OCI-LY3 (cell line): ENCODE measurements around the gene ADAP1.

Experiments
- H2AFZ ChIP-seq: fragments of 200-600, 300-600 bp; shearing (Covaris generic); 2 replicates; pipeline ENCODE4 v1.6.0; 2014; ENCODE audit warnings: antibody characterized with exemption, low read depth, low read length
- H3K27ac ChIP-seq: fragments of 200-600, 300-600 bp; sonication (generic); 2 replicates; pipeline ENCODE4 v1.5.1; 2014; ENCODE audit warnings: mild to moderate bottlenecking, low read length, moderate library complexity, mixed read lengths
- H3K27me3 ChIP-seq: fragments of 200-600, 300-600 bp; sonication (generic); 2 replicates; pipeline ENCODE4 v1.6.1; 2014; ENCODE audit warnings: low read depth, low read length, mixed read lengths
- H3K36me3 ChIP-seq: fragments of 200-600, 300-600 bp; sonication (generic); replicated peaks from 2 replicates; pipeline ENCODE3; 2014; ENCODE audit warnings: low read depth, low read length, mixed read lengths
- H3K4me1 ChIP-seq: fragments of 300-600, 200-600 bp; sonication (generic); 2 replicates; pipeline ENCODE4 v1.6.1; 2014; ENCODE audit warnings: low read length, mixed read lengths
- H3K4me2 ChIP-seq: fragments of 200-600, 300-600 bp; sonication (generic); 2 replicates; pipeline ENCODE4 v1.6.1; 2014; ENCODE audit warnings: low read length, mixed read lengths
- H3K4me3 ChIP-seq: fragments of 300-600, 200-600 bp; sonication (generic); 2 replicates; pipeline ENCODE4 v1.5.1; 2014; ENCODE audit warnings: antibody characterized with exemption, mild to moderate bottlenecking, low read length, moderate library complexity
- H3K79me2 ChIP-seq: fragments of 300-600, 200-600 bp; shearing (Covaris generic); 2 replicates; pipeline ENCODE4 v1.6.1; 2014; ENCODE audit warnings: mild to moderate bottlenecking, low read length, mixed read lengths
- H3K9ac ChIP-seq: fragments of 300-600, 200-600 bp; shearing (Covaris generic); 2 replicates; pipeline ENCODE4 v1.6.0; 2014; ENCODE audit warnings: mild to moderate bottlenecking, low read length, moderate library complexity
- H3K9me3 ChIP-seq: fragments of 200-600, 300-600 bp; shearing (Covaris generic); 2 replicates; pipeline ENCODE4 v1.6.1; 2014; ENCODE audit warnings: low read length, mixed read lengths; ENCODE audit not compliant: insufficient read depth
- H4K20me1 ChIP-seq: fragments of 200-600, 300-600 bp; sonication (generic); 2 replicates; pipeline ENCODE4 v1.6.1; 2016; ENCODE audit warnings: low read length, mixed read lengths; ENCODE audit not compliant: insufficient read depth
- EZH2phosphoT487 ChIP-seq: fragments of 200-600 bp; shearing (Covaris generic); IDR thresholded peaks from 2 replicates; pipeline ENCODE4 v1.6.1; 2018; ENCODE audit warnings: antibody characterized with exemption, mixed run types, low read depth
- TF ChIP-seq, protein P1 (sequence below): fragments of 200-600, 300-600 bp; sonication (generic); IDR thresholded peaks from 2 replicates; pipeline ENCODE4 v1.5.1; 2014; ENCODE audit warnings: antibody characterized with exemption, low read length, low read depth

Gene ADAP1

DNA sequence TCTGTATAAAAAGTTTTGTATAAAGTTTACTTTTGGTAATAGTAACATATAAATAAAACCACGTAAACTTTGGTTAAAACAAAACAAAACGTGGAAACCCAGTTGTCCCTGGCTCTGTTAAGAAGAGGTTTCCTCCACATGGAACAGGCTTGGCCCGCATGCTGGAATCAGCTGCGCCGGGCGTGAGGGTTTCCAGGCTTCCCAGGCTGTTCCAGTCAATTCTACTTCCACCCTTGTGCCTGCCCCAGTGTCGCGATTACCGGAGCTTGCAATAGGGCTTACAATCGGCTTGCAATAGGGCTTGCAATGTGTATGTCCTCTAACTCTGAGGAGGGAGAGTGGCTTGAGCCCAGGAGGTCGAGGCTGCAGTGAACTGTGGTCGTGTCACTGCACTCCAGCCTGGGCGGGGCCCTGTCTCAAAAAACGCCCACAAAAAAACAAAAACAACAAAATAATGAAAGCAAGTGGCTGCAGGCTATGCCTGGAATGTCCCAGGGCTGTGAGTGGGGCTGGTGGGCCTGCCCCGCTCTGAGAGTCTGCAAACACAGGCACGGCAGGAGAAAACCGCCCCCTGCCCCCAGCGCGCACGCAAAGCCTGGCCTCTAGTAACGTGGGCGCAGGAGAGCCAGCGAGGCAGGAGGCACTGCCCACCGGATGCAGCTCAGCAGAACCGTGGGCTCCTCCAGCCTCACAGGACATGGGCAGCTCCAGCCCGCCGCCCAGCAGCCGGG, 44.8 kb upstream of the ADAP1 start:
- Histone ChIP-seq H2AFZ (no peak overlapping the region), H3K27me3 (no peaks in the 10 kb centered on the region), H4K20me1 (no peaks in the 10 kb centered on the region), H3K36me3 (no peaks in the 10 kb centered on the region), H3K27ac (no peak overlapping the region), H3K9me3 (no peaks in the 10 kb centered on the region), H3K4me2 (no peak overlapping the region), H3K4me3 (no peak overlapping the region), H3K4me1 (peaks cover 9% of the 10 kb centered on the region), H3K79me2 (no peaks in the 10 kb centered on the region), H3K9ac (no peak overlapping the region)
- no peak for TF ChIP-seq EZH2phosphoT487
- TF ChIP-seq, protein P1, sequence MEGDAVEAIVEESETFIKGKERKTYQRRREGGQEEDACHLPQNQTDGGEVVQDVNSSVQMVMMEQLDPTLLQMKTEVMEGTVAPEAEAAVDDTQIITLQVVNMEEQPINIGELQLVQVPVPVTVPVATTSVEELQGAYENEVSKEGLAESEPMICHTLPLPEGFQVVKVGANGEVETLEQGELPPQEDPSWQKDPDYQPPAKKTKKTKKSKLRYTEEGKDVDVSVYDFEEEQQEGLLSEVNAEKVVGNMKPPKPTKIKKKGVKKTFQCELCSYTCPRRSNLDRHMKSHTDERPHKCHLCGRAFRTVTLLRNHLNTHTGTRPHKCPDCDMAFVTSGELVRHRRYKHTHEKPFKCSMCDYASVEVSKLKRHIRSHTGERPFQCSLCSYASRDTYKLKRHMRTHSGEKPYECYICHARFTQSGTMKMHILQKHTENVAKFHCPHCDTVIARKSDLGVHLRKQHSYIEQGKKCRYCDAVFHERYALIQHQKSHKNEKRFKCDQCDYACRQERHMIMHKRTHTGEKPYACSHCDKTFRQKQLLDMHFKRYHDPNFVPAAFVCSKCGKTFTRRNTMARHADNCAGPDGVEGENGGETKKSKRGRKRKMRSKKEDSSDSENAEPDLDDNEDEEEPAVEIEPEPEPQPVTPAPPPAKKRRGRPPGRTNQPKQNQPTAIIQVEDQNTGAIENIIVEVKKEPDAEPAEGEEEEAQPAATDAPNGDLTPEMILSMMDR, result no peak

DNA sequence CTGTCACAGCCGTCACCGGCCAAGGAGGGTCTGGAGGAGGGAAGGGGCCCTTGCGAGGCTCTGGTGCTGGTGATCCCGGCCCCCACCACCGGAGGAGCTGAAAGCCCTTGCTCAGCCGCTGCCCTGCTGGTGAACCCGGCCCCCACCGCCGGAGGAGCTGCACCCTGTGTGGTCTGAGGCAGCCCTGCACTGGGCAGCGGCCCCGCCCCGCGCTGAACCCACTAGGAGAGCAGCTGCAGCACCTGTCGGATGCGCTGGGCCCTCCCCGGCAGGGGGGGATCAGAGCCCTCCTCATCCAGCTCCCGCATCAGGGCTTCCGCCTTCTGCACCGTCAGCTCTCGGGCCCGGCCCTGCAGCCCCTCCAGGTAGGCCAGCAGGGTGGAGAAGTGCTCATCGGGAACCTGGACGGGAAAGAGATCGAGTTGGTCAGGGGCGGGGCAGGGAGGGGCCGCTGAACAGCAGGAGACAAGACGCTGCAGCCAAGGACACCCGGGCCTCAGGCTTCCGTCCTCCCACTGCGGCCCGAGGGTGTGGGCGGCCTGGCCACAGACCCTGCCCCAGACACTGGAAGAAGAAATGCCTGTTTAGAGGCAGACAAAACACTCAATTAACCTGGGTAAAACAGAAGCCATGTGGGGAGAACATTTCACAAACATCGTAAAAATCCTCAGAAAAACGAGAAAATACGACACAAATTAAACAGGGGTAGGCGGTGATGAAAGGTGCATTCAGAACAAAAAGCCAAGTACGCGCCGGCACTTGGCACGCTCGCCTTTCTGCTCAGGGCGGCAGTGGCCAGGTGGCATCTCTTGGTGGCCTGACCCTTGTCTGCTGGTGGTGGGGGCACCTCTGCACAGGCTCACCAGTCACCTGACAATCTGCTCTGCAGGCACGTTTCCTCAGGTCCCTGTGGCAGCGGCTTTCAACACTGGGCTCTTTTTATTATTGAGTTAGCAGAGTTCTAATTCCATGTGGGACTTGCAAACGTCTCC, 43.2 kb upstream of the ADAP1 start:
- TF ChIP-seq, protein P1, result no peak
- no peak for TF ChIP-seq EZH2phosphoT487
- H2AFZ ChIP-seq, result no peak overlapping the region
- H3K27ac ChIP-seq, result no peak overlapping the region
- H3K4me1 ChIP-seq, result peaks cover 13% of the 10 kb centered on the region
- H3K9ac ChIP-seq, result no peak overlapping the region
- H3K4me3 ChIP-seq, result no peak overlapping the region
- H3K27me3 ChIP-seq, result no peaks in the 10 kb centered on the region
- H3K79me2 ChIP-seq, result no peaks in the 10 kb centered on the region
- H4K20me1 ChIP-seq, result no peaks in the 10 kb centered on the region
- H3K4me2 ChIP-seq, result no peak overlapping the region
- no peaks in the 10 kb centered on the region for H3K36me3 ChIP-seq
- no peaks in the 10 kb centered on the region for H3K9me3 ChIP-seq

DNA sequence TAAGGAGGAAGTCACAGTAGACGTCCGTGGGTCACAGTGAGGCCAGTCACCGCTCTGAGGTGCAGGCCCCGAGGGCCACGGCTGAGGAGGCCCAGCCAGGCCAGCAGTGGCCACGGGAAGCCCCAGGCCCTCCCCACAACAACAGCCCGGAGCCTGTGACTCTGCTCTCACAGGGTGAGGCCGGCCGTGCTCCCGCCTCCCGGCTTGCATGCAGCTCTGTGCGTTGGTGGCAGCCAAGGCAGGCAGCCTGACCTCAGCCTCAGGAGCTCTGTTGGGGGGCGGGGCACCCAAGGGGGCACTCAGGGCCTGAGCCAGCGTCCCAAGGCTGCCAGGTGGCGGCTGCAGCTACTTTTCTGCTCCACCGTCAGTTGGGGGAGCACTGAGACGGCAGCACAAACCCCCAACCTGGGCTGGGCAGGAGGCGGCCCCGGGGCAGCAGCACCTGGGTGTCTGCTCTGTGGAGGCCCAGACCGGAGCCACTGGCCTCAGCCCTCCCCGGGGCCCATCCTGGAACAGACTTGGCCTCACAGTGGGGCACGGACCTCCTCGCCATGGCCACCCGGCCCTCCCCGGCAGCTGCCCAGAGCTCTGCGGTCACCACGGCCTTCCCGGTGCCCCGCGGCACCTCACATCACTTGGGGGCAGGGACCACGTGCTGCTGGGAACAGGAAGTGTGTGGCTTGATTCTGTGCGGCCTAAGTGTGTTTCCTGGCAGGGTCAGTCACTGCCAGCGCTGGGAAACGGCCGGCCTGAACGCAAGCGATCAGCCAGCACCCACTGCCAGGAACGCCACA, 41.8 kb upstream of the ADAP1 start:
- TF ChIP-seq, protein P1, result no peak
- no peak for TF ChIP-seq EZH2phosphoT487
- no peak overlapping the region for H3K9ac ChIP-seq
- H3K4me2 ChIP-seq, result no peak overlapping the region
- H3K27me3 ChIP-seq, result no peaks in the 10 kb centered on the region
- H3K27ac ChIP-seq, result no peak overlapping the region
- no peak overlapping the region for H3K4me3 ChIP-seq
- H3K36me3 ChIP-seq, result no peaks in the 10 kb centered on the region
- no peaks in the 10 kb centered on the region for H3K79me2 ChIP-seq
- peaks cover 13% of the 10 kb centered on the region for H3K4me1 ChIP-seq
- no peaks in the 10 kb centered on the region for H3K9me3 ChIP-seq
- no peaks in the 10 kb centered on the region for H4K20me1 ChIP-seq
- no peak overlapping the region for H2AFZ ChIP-seq
